Endothelial cell of umbilical vein (primary cell): Measurements from ENCODE around the gene KCNH1.

Experiments used
- CTCF ChIP-seq, 2 donors: IDR thresholded peaks; 1 replicate in 1 of 2; 2 replicates in 1 of 2; pipeline ENCODE4 v1.5.1; 2011; ENCODE audit warnings: low read length in 2 of 2, mild to moderate bottlenecking in 2 of 2, moderate library complexity in 2 of 2, control low read depth in 1 of 2, inconsistent platforms in 1 of 2, low read depth in 1 of 2; ENCODE audit not compliant: insufficient read depth in 1 of 2; ENCODE audit errors: extremely low read depth in 1 of 2
- EZH2 ChIP-seq: IDR thresholded peaks from 2 replicates; pipeline ENCODE4 v1.6.1; 2012; ENCODE audit warnings: borderline replicate concordance, low read depth, mild to moderate bottlenecking, moderate library complexity, low read length, inconsistent platforms; ENCODE audit not compliant: severe bottlenecking
- MAX ChIP-seq: IDR thresholded peaks from 2 replicates; pipeline ENCODE4 v1.6.1; 2011; ENCODE audit not compliant: insufficient read depth, insufficient read length
- MYC ChIP-seq: IDR thresholded peaks from one replicate; pipeline ENCODE4 v1.6.1; 2011; ENCODE audit warnings: mild to moderate bottlenecking, low read depth, low read length
- POLR2A ChIP-seq: IDR thresholded peaks from 2 replicates; pipeline ENCODE4 v1.6.1; 2012; ENCODE audit warnings: low read depth, mild to moderate bottlenecking, control low read depth, low read length
- POLR2AphosphoS5 ChIP-seq: IDR thresholded peaks from 2 replicates; pipeline ENCODE4 v1.6.1; 2012; ENCODE audit warnings: low read depth, mild to moderate bottlenecking, control low read depth, low read length, moderate library complexity; ENCODE audit not compliant: insufficient read depth

- no peak for TF ChIP-seq CTCF (IDR thresholded peaks at IDR 0.05; ENCODE audit: extremely low read depth in 1 of 2, insufficient read depth in 1 of 2, low read depth in 1 of 2, low read length in 2 of 2)
- TF ChIP-seq POLR2A = no peak
- no peak for TF ChIP-seq POLR2AphosphoS5
- no peak for TF ChIP-seq EZH2
- no peak for TF ChIP-seq MAX
- TF ChIP-seq MYC = no peak
Observed at GRCh38 chr1:210695026-210695425, 438.9 kb downstream of the KCNH1 start.
